Thyroid gland (tissue), 4 donors: ENCODE measurements around the gene MRGPRX1. TPM values are rescaled to one million over a fixed set of nuclear protein-coding genes. Genes with fewer than 3 reads are reported as not detected.

Experiments used
- DNase-seq, 2 donors: peaks; one replicate each; pipeline ENCODE4 v3.0.0-alpha.2; 2019
- H3K27ac ChIP-seq, 3 donors: fragments of 200-600 bp; sonication (generic); 1 replicate in 2 of 3; 2 replicates in 1 of 3; pipeline ENCODE4 v1.5.1; 2016 to 2019; ENCODE audit warnings: mild to moderate bottlenecking in 1 of 3, moderate library complexity in 1 of 3
- H3K27me3 ChIP-seq: fragments of 200-600 bp; sonication (generic); one replicate; pipeline ENCODE4 v1.5.1; 2019
- H3K36me3 ChIP-seq, 2 donors: fragments of 200-600 bp; sonication (generic); one replicate each; pipeline ENCODE4 v1.5.1; 2016 to 2019
- H3K4me1 ChIP-seq, 2 donors: fragments of 200-600 bp; sonication (generic); one replicate each; pipeline ENCODE4 v1.5.1; 2017 to 2019
- H3K4me3 ChIP-seq, 3 donors: fragments of 200-600 bp; sonication (generic); replicated peaks in 1 of 3; 1 replicate in 2 of 3; 2 replicates in 1 of 3; pipeline ENCODE4 v1.5.1; 2016; ENCODE audit warnings: mild to moderate bottlenecking in 1 of 3
- H3K9me3 ChIP-seq: fragments of 200-600 bp; sonication (generic); one replicate; pipeline ENCODE4 v1.5.1; 2017
- CTCF ChIP-seq, 6 experiments: fragments of 200-600 bp in 3 of 6; fragments of 450-650 bp in 3 of 6; sonication (generic) in 3 of 6; IDR thresholded peaks; one replicate each; pipeline ENCODE4 v1.5.1; 2016 to 2019; ENCODE audit warnings: antibody characterized with exemption in 6 of 6, mild to moderate bottlenecking in 2 of 6, inconsistent platforms in 1 of 6, moderate library complexity in 1 of 6
- POLR2A ChIP-seq, 2 donors: fragments of 450-650 bp; IDR thresholded peaks; one replicate each; pipeline ENCODE4 v1.6.1; 2017; ENCODE audit warnings: antibody characterized with exemption in 2 of 2, mild to moderate bottlenecking in 2 of 2, moderate library complexity in 1 of 2
- WGBS, 2 donors: methylation state at CpG; one replicate each; pipeline ENCODE4 v1.1.5; 2017; 5-methylcytosine and 5-hydroxymethylcytosine counted together
- intact Hi-C: fragments of 100-400 bp; cut with DNase I; formaldehyde crosslinking; loops from one replicate; pipeline ENCODE4 v1.15.1; 2023
- total RNA-seq, 4 donors: library from RNA; depleted of rRNA; stranded (reverse); fragments of >200 nt; gene quantifications; one replicate each; pipeline ENCODE4 v1.2.3, GENCODE V29; 2016

Gene MRGPRX1
- not detected for total RNA-seq

GRCh38 chr11:18939314-18939713, at the start of gene MRGPRX1:
Gene MRGPRX1, minus strand, starts transcription at chr11:18939414. Its CDS starts 4,630 bp downstream, at chr11:18934784.
- WGBS, 2 donors = 66 to 75% methylated on average over 2 of the region's 2 CpGs
- Histone ChIP-seq H3K27me3 (no peaks in the 10 kb centered on the region), H3K36me3 (no peaks in the 10 kb centered on the region), H3K27ac (no peak within 1 kb of the TSS), H3K4me1 (no peaks in the 10 kb centered on the region), H3K9me3 (no peaks in the 10 kb centered on the region), H3K4me3 (no peak within 1 kb of the TSS)
- intact Hi-C loops = no loop called here
- DNase-seq = no peak
- TF ChIP-seq POLR2A (IDR thresholded peaks at IDR 0.05) (no peak), CTCF (IDR thresholded peaks at IDR 0.05) (no peak)

- Histone ChIP-seq H3K27ac (no peak overlapping the region), H3K9me3 (no peaks in the 10 kb centered on the region), H3K4me3 (no peak overlapping the region), H3K36me3 (no peaks in the 10 kb centered on the region), H3K27me3 (no peaks in the 10 kb centered on the region), H3K4me1 (no peaks in the 10 kb centered on the region)
- WGBS, 2 donors = 89 to 91% methylated on average over 9 of the region's 9 CpGs
- DNase-seq = no peak
- TF ChIP-seq POLR2A (IDR thresholded peaks at IDR 0.05) (no peak), CTCF (IDR thresholded peaks at IDR 0.05) (no peak)
- intact Hi-C loops = no loop called here
Measured at GRCh38 chr11:18987454-18988231, 48.4 kb upstream of the MRGPRX1 start.

- Histone ChIP-seq H3K4me1 (no peaks in the 10 kb centered on the region), H3K27ac (no peak overlapping the region), H3K36me3 (no peaks in the 10 kb centered on the region), H3K4me3 (no peak overlapping the region), H3K27me3 (no peaks in the 10 kb centered on the region), H3K9me3 (no peaks in the 10 kb centered on the region)
- 38 to 44% methylated on average over 1 to 3 of the region's 3 CpGs for WGBS, 2 donors
- TF ChIP-seq POLR2A (IDR thresholded peaks at IDR 0.05) = no peak
- intact Hi-C loops = no loop called here
- DNase-seq = no peak
Measured at GRCh38 chr11:18986744-18987143, 47.5 kb upstream of the MRGPRX1 start.

GRCh38 chr11:18981897-18982296, 42.7 kb upstream of the MRGPRX1 start:
- intact Hi-C loops = no loop called here
- DNase-seq = no peak
- H3K9me3 ChIP-seq = no peaks in the 10 kb centered on the region
- H3K27me3 ChIP-seq = no peaks in the 10 kb centered on the region
- H3K36me3 ChIP-seq = no peaks in the 10 kb centered on the region
- no peak for TF ChIP-seq CTCF (IDR thresholded peaks at IDR 0.05)
- TF ChIP-seq POLR2A (IDR thresholded peaks at IDR 0.05) = no peak
- H3K4me1 ChIP-seq = no peaks in the 10 kb centered on the region
- H3K4me3 ChIP-seq = no peak overlapping the region
- 52 to 65% methylated on average over 4 of the region's 4 CpGs for WGBS, 2 donors
- H3K27ac ChIP-seq = no peak overlapping the region

GRCh38 chr11:18974192-18974591, 35.0 kb upstream of the MRGPRX1 start:
- WGBS, 2 donors = 88 to 100% methylated on average over 1 of the region's 1 CpG
- no peak for DNase-seq
- Histone ChIP-seq H3K36me3 (no peaks in the 10 kb centered on the region), H3K9me3 (no peaks in the 10 kb centered on the region), H3K4me1 (no peaks in the 10 kb centered on the region), H3K27me3 (no peaks in the 10 kb centered on the region), H3K4me3 (no peak overlapping the region), H3K27ac (no peak overlapping the region)
- intact Hi-C loops = no loop called here
- TF ChIP-seq POLR2A (IDR thresholded peaks at IDR 0.05) (no peak), CTCF (IDR thresholded peaks at IDR 0.05) (no peak)
